Measurements from ENCODE around the gene PALS1.
"Not testable (repeated sequence)": the region's sequence is repeated elsewhere in the genome, so short reads cannot be mapped to it uniquely, and the experiment has no call there.

The PALS1 gene

GRCh38 chr14:67260965-67261364 lies 19.7 kb downstream of the PALS1 start:
- no peak for DNase-seq (ENCODE audit: low spot score)

DNA sequence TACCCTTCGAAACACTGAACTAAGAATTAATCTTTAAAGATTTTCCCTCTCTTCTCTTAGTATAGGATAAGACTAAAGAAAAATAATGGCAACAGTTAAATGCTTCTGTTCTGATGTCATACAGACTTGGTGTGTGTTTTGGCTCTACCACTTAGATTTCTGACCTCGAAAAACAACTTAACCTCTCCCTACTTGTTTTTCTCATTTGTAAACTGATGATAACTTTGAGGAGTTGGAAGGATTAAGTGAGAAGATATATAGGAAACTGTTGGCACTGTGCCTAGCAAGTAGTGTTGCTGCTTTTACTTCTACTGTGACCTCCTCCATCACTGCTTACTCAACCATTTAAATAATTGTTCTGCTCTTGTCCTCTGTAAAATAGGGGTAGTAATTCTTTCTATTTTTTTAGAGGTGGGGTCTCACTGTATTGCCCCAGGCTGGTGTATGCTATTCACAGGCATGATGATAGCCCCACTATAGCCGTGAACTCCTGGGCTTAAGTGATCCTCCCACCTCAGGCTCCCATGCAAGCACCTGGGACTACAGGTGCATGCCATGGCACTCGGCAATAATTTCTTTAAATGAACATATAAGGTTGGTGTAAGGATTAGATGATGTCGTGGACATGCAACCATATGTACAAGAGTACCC lies 22.4 kb downstream of the PALS1 start:
- peak; percentile 17 for DNase-seq (ENCODE audit: low spot score)

DNA sequence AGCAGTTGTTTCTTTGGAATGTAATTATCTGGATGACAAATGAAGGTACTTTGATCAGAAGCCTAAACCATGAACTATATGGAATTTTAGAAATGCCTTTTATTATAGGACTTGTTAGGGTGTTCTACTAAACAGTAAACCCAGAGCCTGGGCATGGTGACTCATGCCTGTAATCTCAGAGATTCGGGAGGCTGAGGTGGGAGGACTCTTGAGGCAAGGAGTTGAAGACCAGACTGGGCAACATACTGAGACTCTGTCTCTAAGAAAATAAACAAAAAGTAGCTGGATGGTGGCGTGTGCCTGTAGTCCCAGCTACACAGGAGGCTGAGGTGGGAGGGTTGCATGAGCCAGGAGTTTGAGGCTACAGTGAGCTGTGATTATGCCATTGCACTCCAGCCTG lies 23.9 kb downstream of the PALS1 start:
- no peak for DNase-seq (ENCODE audit: low spot score)

GRCh38 chr14:67267576-67268328 lies 26.5 kb downstream of the PALS1 start:
- no peak for DNase-seq (ENCODE audit: low spot score)

DNA sequence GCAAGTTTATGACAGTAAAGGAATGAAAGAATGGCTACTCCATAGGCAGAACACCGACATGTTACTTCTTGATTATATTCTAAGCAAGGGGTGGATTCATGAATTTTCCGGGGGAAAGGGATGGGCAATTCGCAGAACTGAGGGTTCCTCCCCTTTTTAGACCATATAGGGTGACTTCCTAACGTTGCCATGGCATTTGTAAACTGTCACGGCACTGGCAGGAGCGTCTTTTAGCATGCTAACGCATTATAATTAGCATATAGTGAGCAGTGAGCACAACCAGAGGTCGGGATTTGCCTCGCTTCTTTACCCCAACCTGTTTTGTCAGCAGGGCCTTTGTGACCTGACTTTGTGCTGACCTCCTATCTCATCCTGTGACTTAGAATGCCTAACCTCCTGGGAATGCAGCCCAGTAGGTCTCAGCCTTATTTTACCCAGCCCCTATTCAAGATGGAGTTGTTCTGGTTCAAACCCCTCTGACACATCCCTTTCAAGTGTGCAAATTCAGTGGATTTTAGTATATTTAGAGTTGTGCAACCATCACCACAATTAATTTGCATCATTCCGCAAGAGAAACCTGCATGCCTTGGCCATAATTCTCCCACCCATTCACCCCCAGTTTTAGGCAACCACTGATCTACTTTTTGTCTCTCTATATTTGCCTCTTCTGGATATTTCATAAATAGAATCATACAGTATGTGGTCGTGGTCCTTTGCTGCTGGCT lies 27.4 kb downstream of the PALS1 start:
- no peak for DNase-seq (ENCODE audit: low spot score)

DNA sequence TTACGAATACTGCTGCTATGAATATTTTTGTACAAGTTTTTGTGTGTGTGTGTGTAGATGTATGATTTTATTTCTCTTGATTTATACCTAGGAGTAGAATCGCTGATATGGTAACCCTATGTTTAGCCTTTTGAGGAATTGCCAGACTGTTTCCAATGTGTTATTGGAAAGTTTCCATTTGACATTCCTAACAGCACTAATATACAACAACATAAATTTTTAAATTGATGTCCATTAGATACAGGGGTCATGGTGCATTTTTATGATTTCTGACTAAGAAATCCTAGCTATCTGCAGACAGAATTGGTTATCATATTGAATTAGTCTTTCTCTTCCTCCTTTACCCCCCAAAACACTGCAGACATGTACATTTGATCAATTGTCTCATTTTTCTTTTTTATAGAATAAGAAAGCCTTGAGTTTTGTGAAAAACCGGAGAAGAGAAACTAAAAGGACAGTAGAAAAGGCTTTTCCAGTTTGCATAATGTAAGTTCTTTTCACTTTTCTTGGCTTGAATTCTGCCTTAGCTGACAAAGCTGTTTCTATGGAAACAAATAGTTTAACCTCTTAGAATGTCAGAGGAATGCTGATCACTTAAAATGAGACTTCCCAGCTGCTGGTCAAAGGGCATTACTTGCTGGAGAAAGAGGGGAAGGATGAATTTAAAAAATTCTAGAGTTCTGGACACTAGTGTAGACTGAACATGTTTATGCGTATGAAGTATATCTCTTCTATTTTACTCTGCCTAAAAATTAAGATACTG lies 28.2 kb downstream of the PALS1 start:
- DNase-seq (ENCODE audit: low spot score), result no peak

DNA sequence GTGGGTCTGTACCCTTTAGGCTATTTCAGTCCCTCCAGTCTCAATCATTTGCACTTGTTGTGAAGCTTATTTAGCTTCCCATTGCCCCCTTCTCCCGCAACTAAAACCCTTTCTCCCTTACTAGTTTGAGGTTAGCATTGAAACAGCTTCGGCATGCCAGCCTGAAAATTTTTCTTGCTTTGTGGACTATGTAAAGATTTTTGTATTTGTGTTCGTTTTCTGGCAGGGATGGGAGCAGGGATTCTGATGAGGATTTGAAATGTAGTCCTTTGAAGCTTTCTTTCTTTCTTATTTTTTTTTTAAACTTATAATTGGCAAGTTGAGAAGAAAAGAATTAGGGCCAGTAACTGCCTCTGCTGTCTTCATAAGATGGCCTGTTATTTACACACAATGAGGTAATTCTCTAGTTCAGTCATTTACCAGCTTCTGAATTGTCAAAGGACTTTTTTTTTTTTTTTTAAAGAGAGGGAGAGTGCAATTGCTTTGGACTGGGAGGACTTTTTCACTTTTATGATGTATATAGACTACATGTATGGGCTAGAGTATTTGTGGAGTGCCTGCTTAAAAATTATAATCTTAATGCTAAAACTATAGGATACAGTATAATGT lies 29.0 kb downstream of the PALS1 start:
- no peak for DNase-seq (ENCODE audit: low spot score)

- DNase-seq (ENCODE audit: low spot score), result no peak
Observed at GRCh38 chr14:67270933-67271332, 29.7 kb downstream of the PALS1 start.

- not testable (repeated sequence) for DNase-seq (ENCODE audit: low spot score)
Observed at GRCh38 chr14:67273281-67273680, 32.0 kb downstream of the PALS1 start.

- no peak for DNase-seq (ENCODE audit: low spot score)
Observed at GRCh38 chr14:67276131-67276530, 34.9 kb downstream of the PALS1 start.

- no peak for DNase-seq (ENCODE audit: low spot score)
Observed at GRCh38 chr14:67280506-67280905, 39.3 kb downstream of the PALS1 start.

DNA sequence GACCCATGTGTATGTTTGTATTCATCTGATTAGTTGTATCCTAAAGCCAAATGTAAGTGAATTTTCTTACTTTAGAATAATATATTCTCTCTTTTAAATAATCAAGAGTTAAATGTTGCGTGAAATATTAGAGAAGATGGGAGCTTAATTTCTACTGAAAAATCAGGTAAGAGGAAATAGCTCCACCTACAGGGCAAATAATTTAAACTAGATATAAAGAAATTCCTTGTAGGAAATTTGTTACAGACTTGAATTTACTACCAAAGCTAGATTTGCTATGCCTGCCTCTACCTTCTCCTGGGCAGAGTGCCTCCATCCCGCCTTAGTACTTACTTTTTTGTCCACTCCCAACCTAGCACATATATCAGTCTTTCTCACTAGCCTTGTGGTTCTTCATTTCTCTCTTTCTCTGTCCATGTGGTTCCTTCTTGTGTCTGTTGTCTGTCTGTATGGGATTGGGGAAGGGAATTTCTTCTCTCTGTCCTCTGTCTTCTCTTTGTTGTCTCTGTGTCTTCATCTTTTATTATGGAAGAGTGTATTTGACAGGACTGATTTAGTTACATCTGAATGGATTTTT lies 44.7 kb downstream of the PALS1 start:
- DNase-seq (ENCODE audit: low spot score), result peak; percentile 44
